Coronary artery (tissue), 2 donors: ENCODE results near the gene SPCS2.

Experiments used
- DNase-seq: peaks from one replicate; pipeline ENCODE4 v3.0.0-alpha.2; 2017; ENCODE audit warnings: low spot score
- H3K27ac ChIP-seq, 2 donors: fragments of 200-600 bp; sonication (generic); one replicate each; pipeline ENCODE4 v1.5.1; 2016 to 2019
- H3K4me3 ChIP-seq: fragments of 200-600 bp; sonication (generic); 2 replicates; pipeline ENCODE4 v1.5.1; 2016; ENCODE audit warnings: mild to moderate bottlenecking, moderate library complexity
- CTCF ChIP-seq: fragments of 200-600 bp; sonication (generic); IDR thresholded peaks from one replicate; pipeline ENCODE4 v1.5.1; 2019; ENCODE audit warnings: antibody characterized with exemption

Gene SPCS2

GRCh38 chr11:74948546-74948897, 544 bp upstream of the SPCS2 start:
- DNase-seq: no peak
- H3K4me3 ChIP-seq: peak overlapping the region; percentile 84
- TF ChIP-seq CTCF: no peak
- H3K27ac ChIP-seq: peak overlapping the region; percentile 45 to 92

- TF ChIP-seq CTCF: no peak
- Histone ChIP-seq H3K4me3 (peak overlapping the region; percentile 84), H3K27ac (peak overlapping the region; percentile 45 to 92)
- DNase-seq: no peak
Observed at GRCh38 chr11:74949753-74950137, 679 bp downstream of the SPCS2 start.

GRCh38 chr11:74950374-74950969, 1.4 kb downstream of the SPCS2 start:
- TF ChIP-seq CTCF: no peak
- peak overlapping the region; percentile 84 for H3K4me3 ChIP-seq
- DNase-seq: no peak
- H3K27ac ChIP-seq: no peak overlapping the region

GRCh38 chr11:74951226-74951625, 2.2 kb downstream of the SPCS2 start:
- DNase-seq: no peak
- TF ChIP-seq CTCF: no peak
- no peak overlapping the region for H3K4me3 ChIP-seq
- H3K27ac ChIP-seq: no peak overlapping the region

GRCh38 chr11:74952752-74953151, 3.7 kb downstream of the SPCS2 start:
- Histone ChIP-seq H3K27ac (no peak overlapping the region), H3K4me3 (no peak overlapping the region)
- no peak for DNase-seq
- no peak for TF ChIP-seq CTCF

GRCh38 chr11:74953451-74953850, 4.4 kb downstream of the SPCS2 start:
- no peak overlapping the region for H3K4me3 ChIP-seq
- no peak for DNase-seq
- H3K27ac ChIP-seq: no peak overlapping the region
- no peak for TF ChIP-seq CTCF

- TF ChIP-seq CTCF: no peak
- DNase-seq: no peak
- no peak overlapping the region for H3K27ac ChIP-seq
- no peak overlapping the region for H3K4me3 ChIP-seq
Observed at GRCh38 chr11:74954199-74954598, 5.1 kb downstream of the SPCS2 start.
